KOPT-K1 (cell line): ENCODE measurements around the gene LRRC32.

ENCODE experiments used
- H3K27ac ChIP-seq: fragments of 200-600 bp; sonication (generic); 2 replicates; pipeline ENCODE4 v1.5.1; 2016; ENCODE audit warnings: antibody characterized with exemption, mild to moderate bottlenecking, low read depth, low read length; ENCODE audit not compliant: poor library complexity, severe bottlenecking
- H3K36me3 ChIP-seq: fragments of 200-600 bp; sonication (generic); 2 replicates; pipeline ENCODE4 v1.5.1; 2017; ENCODE audit warnings: antibody characterized with exemption, mild to moderate bottlenecking, low read length, moderate library complexity; ENCODE audit not compliant: insufficient read depth
- H3K9me3 ChIP-seq: fragments of 200-600 bp; sonication (generic); 2 replicates; pipeline ENCODE4 v1.5.1; 2017; ENCODE audit warnings: antibody characterized with exemption, low read length, mild to moderate bottlenecking; ENCODE audit not compliant: insufficient read depth, poor library complexity, severe bottlenecking

Gene LRRC32

GRCh38 chr11:76670485-76671236, at the start of gene LRRC32:
TSS of gene LRRC32 (minus strand) at chr11:76670747. CDS start at chr11:76665954, 4,793 bp downstream.
- Histone ChIP-seq H3K36me3 (no peaks in the 10 kb centered on the region), H3K27ac (no peak within 1 kb of the TSS), H3K9me3 (no peaks in the 10 kb centered on the region)

- Histone ChIP-seq H3K27ac (no peak overlapping the region), H3K36me3 (no peaks in the 10 kb centered on the region), H3K9me3 (no peaks in the 10 kb centered on the region)
Observed at GRCh38 chr11:76719686-76720085, 49.1 kb upstream of the LRRC32 start.

GRCh38 chr11:76719281-76719680, 48.7 kb upstream of the LRRC32 start:
- no peaks in the 10 kb centered on the region for H3K36me3 ChIP-seq
- no peaks in the 10 kb centered on the region for H3K9me3 ChIP-seq
- no peak overlapping the region for H3K27ac ChIP-seq

- H3K9me3 ChIP-seq = no peaks in the 10 kb centered on the region
- H3K36me3 ChIP-seq = no peaks in the 10 kb centered on the region
- H3K27ac ChIP-seq = no peak overlapping the region
Observed at GRCh38 chr11:76717816-76718215, 47.3 kb upstream of the LRRC32 start.

- H3K9me3 ChIP-seq = no peaks in the 10 kb centered on the region
- no peaks in the 10 kb centered on the region for H3K36me3 ChIP-seq
Observed at GRCh38 chr11:76717369-76717768, 46.8 kb upstream of the LRRC32 start.

GRCh38 chr11:76716268-76716667, 45.7 kb upstream of the LRRC32 start:
- Histone ChIP-seq H3K27ac (no peak overlapping the region), H3K36me3 (no peaks in the 10 kb centered on the region), H3K9me3 (no peaks in the 10 kb centered on the region)

More at GRCh38 chr11:76717369-76717768, 46.8 kb upstream of the LRRC32 start:
- H3K27ac ChIP-seq = no peak overlapping the region

- Histone ChIP-seq H3K9me3 (no peaks in the 10 kb centered on the region), H3K36me3 (no peaks in the 10 kb centered on the region), H3K27ac (no peak overlapping the region)
Observed at GRCh38 chr11:76714493-76714892, 43.9 kb upstream of the LRRC32 start.

- Histone ChIP-seq H3K27ac (no peak overlapping the region), H3K9me3 (no peaks in the 10 kb centered on the region), H3K36me3 (no peaks in the 10 kb centered on the region)
Observed at GRCh38 chr11:76713499-76713898, 43.0 kb upstream of the LRRC32 start.

GRCh38 chr11:76712125-76712524, 41.6 kb upstream of the LRRC32 start:
- Histone ChIP-seq H3K27ac (no peak overlapping the region), H3K36me3 (no peaks in the 10 kb centered on the region), H3K9me3 (no peaks in the 10 kb centered on the region)

- Histone ChIP-seq H3K36me3 (no peaks in the 10 kb centered on the region), H3K27ac (no peak overlapping the region), H3K9me3 (no peaks in the 10 kb centered on the region)
Observed at GRCh38 chr11:76709756-76710155, 39.2 kb upstream of the LRRC32 start.

- H3K27ac ChIP-seq = no peak overlapping the region
- H3K36me3 ChIP-seq = no peaks in the 10 kb centered on the region
- no peaks in the 10 kb centered on the region for H3K9me3 ChIP-seq
Observed at GRCh38 chr11:76708972-76709660, 38.6 kb upstream of the LRRC32 start.

- Histone ChIP-seq H3K27ac (no peak overlapping the region), H3K9me3 (no peaks in the 10 kb centered on the region), H3K36me3 (no peaks in the 10 kb centered on the region)
Observed at GRCh38 chr11:76707293-76707825, 36.8 kb upstream of the LRRC32 start.

GRCh38 chr11:76706667-76707066, 36.1 kb upstream of the LRRC32 start:
- no peak overlapping the region for H3K27ac ChIP-seq
- no peaks in the 10 kb centered on the region for H3K36me3 ChIP-seq
- H3K9me3 ChIP-seq = no peaks in the 10 kb centered on the region

GRCh38 chr11:76705826-76706225, 35.3 kb upstream of the LRRC32 start:
- Histone ChIP-seq H3K27ac (no peak overlapping the region), H3K9me3 (no peaks in the 10 kb centered on the region), H3K36me3 (no peaks in the 10 kb centered on the region)

GRCh38 chr11:76704171-76704948, 33.8 kb upstream of the LRRC32 start:
- Histone ChIP-seq H3K27ac (no peak overlapping the region), H3K36me3 (no peaks in the 10 kb centered on the region), H3K9me3 (no peaks in the 10 kb centered on the region)
